ENCODE results near the gene TOR4A.

TOR4A gene

GRCh38 chr9:137271696-137272076, 5.8 kb upstream of the TOR4A start:
- DNase-seq (ENCODE audit: low read depth in 2 of 2): no peak

GRCh38 chr9:137272241-137273094, 5.1 kb upstream of the TOR4A start:
- DNase-seq (ENCODE audit: low read depth in 2 of 2): no peak

- DNase-seq (ENCODE audit: low read depth in 2 of 2): no peak
Observed at GRCh38 chr9:137273095-137273490, 4.4 kb upstream of the TOR4A start.

GRCh38 chr9:137273611-137274320, 3.8 kb upstream of the TOR4A start:
- no peak for DNase-seq (ENCODE audit: low read depth in 2 of 2)

GRCh38 chr9:137275203-137275587, 2.3 kb upstream of the TOR4A start:
- DNase-seq (ENCODE audit: low read depth in 2 of 2): no peak

- no peak for DNase-seq (ENCODE audit: low read depth in 2 of 2)
Observed at GRCh38 chr9:137275588-137276472, 1.7 kb upstream of the TOR4A start.

GRCh38 chr9:137276473-137277328, 825 bp upstream of the TOR4A start:
- no peak for DNase-seq (ENCODE audit: low read depth in 2 of 2)

GRCh38 chr9:137278061-137278701, 655 bp downstream of the TOR4A start:
- DNase-seq (ENCODE audit: low read depth in 2 of 2): no peak

- DNase-seq (ENCODE audit: low read depth in 2 of 2): no peak
Observed at GRCh38 chr9:137278721-137279711, 1.5 kb downstream of the TOR4A start.

- no peak for DNase-seq (ENCODE audit: low read depth in 2 of 2)
Observed at GRCh38 chr9:137279741-137280473, 2.4 kb downstream of the TOR4A start.

GRCh38 chr9:137280474-137281344, 3.2 kb downstream of the TOR4A start:
- no peak for DNase-seq (ENCODE audit: low read depth in 2 of 2)

GRCh38 chr9:137281345-137282116, 4.0 kb downstream of the TOR4A start:
- DNase-seq (ENCODE audit: low read depth in 2 of 2): no peak

GRCh38 chr9:137286975-137287383, 9.5 kb downstream of the TOR4A start:
- no peak for DNase-seq (ENCODE audit: low read depth in 2 of 2)

GRCh38 chr9:137293094-137293481, 15.6 kb downstream of the TOR4A start:
- no peak for DNase-seq (ENCODE audit: low read depth in 2 of 2)

- no peak for DNase-seq (ENCODE audit: low read depth in 2 of 2)
Observed at GRCh38 chr9:137293482-137294090, 16.1 kb downstream of the TOR4A start.

GRCh38 chr9:137294091-137294680, 16.7 kb downstream of the TOR4A start:
- no peak for DNase-seq (ENCODE audit: low read depth in 2 of 2)

Data from stimulated activated CD4-positive, alpha-beta T cell treated with anti-CD3 and anti-CD28 coated beads, Interleukin-1b, Interleukin-23, amount 100 ng/mL, for 4 hours (primary cell).